Measurements from ENCODE around the gene NAT14.
A peak's percentile ranks its signal among the peaks of the same experiment; 100 is the strongest.
"Not testable (repeated sequence)": the region's sequence is repeated elsewhere in the genome, so short reads cannot be mapped to it uniquely, and the experiment has no call there.

The NAT14 gene

GRCh38 chr19:55484593-55485438 lies at the start of gene NAT14:
Gene NAT14 (plus strand): TSS chr19:55485188. CDS start chr19:55485709, 521 bp downstream.
- DNase-seq: peak; percentile 62

GRCh38 chr19:55436847-55437246 lies 48.1 kb upstream of the NAT14 start:
- DNase-seq: no peak

GRCh38 chr19:55437410-55437809 lies 47.6 kb upstream of the NAT14 start:
- DNase-seq: peak; percentile 65

- DNase-seq: no peak
These were observed 45.9 kb upstream of the NAT14 start for GRCh38 chr19:55439052-55439451.

GRCh38 chr19:55440411-55441105 lies 44.4 kb upstream of the NAT14 start:
- DNase-seq: peak; percentile 70

GRCh38 chr19:55441319-55441691 lies 43.7 kb upstream of the NAT14 start:
- no peak for DNase-seq

GRCh38 chr19:55441692-55442321 lies 43.2 kb upstream of the NAT14 start:
- peak; percentile 68 for DNase-seq

- peak; percentile 50 for DNase-seq
These were observed 42.5 kb upstream of the NAT14 start for GRCh38 chr19:55442372-55442961.

GRCh38 chr19:55443045-55443823 lies 41.8 kb upstream of the NAT14 start, which contains the start of gene SHISA7:
Gene SHISA7 (minus strand): TSS chr19:55443300. CDS start chr19:55442863, 437 bp downstream.
- no peak for DNase-seq

GRCh38 chr19:55443824-55444480 lies 41.0 kb upstream of the NAT14 start:
- peak; percentile 99 for DNase-seq

- DNase-seq: no peak
These were observed 40.3 kb upstream of the NAT14 start for GRCh38 chr19:55444646-55445045.

- no peak for DNase-seq
These were observed 38.9 kb upstream of the NAT14 start for GRCh38 chr19:55446060-55446459.

GRCh38 chr19:55447421-55448174 lies 37.4 kb upstream of the NAT14 start:
- DNase-seq: peak; percentile 91

GRCh38 chr19:55448175-55448490 lies 36.9 kb upstream of the NAT14 start:
- DNase-seq: not testable (repeated sequence)

GRCh38 chr19:55449469-55449868 lies 35.5 kb upstream of the NAT14 start:
- DNase-seq: no peak

- no peak for DNase-seq
These were observed 33.6 kb upstream of the NAT14 start for GRCh38 chr19:55451163-55451964.

GRCh38 chr19:55451965-55452748 lies 32.8 kb upstream of the NAT14 start:
- peak; percentile 28 for DNase-seq

GRCh38 chr19:55452749-55453346 lies 32.1 kb upstream of the NAT14 start:
- DNase-seq: peak; percentile 94
